Measurements from ENCODE around the gene VAPB. TPM values are rescaled to one million over a fixed set of nuclear protein-coding genes. Genes with fewer than 3 reads are reported as not detected.

The VAPB gene
- total RNA-seq, 2 experiments from 2014 or later, result 33.1 to 34.6 TPM

DNA sequence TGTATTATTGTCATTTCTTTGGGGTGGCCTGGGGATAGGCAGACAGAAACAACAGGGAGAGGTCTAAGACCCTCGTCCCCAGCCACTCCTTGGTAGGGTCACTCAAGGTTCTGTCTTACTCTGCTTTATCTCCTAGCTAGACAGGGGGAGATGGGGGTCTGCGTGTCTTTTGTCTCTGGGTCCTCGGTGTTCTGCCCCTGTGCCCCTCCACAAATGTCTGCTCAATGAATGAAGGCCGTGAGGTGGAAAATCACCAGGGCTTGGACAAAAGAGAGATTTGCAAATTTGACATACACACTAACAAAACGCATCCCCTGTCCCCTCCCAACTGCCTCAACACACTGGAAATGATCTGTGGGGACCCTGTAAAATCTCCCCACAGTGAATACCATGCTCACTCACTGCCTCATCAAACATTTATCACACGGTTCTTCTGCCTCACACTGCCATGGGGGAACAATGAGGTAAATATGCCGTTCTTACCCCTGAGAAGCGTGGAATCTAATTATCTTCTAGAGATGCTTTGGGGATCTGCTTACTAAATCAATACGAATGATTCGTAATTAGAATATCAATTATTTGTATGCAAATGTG, 13.2 kb upstream of the VAPB start:
- ChIA-PET POLR2A (no interaction called here), CTCF (interaction anchor here (1.5 kb wide), 1 partner anchor 13 kb away, joined by 4 read pairs; the partner anchor contains the start of gene VAPB)

GRCh38 chr20:58377017-58377416, 12.0 kb upstream of the VAPB start:
- ChIA-PET POLR2A (no interaction called here), CTCF (interaction anchor here (0.7 to 1.5 kb wide), 2 partner anchors 10 to 12 kb away, joined by 3 to 4 read pairs; partner anchors contain the start of gene VAPB)

- CTCF ChIA-PET, result no interaction called here
- POLR2A ChIA-PET, result interaction anchor here (0.5 kb wide), 1 partner anchor 437 kb away, joined by 4 read pairs; no protein-coding TSS in a partner anchor
Observed at GRCh38 chr20:58377766-58378401, 11.1 kb upstream of the VAPB start.

GRCh38 chr20:58378704-58379103, 10.3 kb upstream of the VAPB start:
- CTCF ChIA-PET, result no interaction called here

DNA sequence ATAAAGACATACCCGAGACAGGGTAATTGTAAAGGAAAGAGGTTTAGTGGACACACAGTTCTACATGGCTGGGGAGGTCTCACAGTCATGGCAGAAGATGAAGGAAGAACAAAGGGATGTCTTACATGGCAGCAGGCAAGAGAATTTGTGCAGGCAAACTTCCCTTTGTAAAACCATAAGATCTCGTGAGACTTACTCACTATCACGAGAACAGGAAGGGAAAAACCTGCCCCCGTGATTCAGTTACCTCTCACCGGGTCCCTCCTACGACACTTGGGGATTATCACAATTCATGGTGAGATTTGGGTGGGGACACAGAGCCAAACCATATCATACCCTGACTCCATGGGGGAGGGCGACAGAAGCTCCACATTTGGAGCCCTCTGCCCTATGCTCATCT, 7.4 kb upstream of the VAPB start:
- ChIA-PET POLR2A (no interaction called here), CTCF (no interaction called here)

More at GRCh38 chr20:58378704-58379103, 10.3 kb upstream of the VAPB start:
- POLR2A ChIA-PET, result interaction anchor here (0.5 kb wide), 1 partner anchor 436 kb away, joined by 4 read pairs; no protein-coding TSS in a partner anchor

DNA sequence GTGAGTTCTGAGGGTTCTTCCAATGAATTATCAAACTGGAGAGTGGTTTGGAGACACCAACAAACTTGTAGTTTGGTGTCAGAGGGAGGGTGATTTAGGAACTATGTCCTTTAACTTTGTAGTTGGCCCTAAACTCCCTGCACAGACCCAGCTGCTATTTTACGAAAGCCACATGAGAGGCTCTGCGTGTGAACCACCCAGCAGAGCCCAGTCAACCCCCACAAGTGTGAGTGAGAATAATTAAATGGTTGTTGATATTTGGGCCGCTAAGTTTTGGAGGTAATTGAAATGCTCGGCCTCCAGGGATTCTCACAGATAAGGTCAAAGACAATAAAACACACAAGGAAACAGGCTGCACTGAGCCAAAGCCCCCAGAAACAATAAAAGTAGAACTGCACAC, 6.9 kb upstream of the VAPB start:
- CTCF ChIA-PET, result no interaction called here
- POLR2A ChIA-PET, result no interaction called here

DNA sequence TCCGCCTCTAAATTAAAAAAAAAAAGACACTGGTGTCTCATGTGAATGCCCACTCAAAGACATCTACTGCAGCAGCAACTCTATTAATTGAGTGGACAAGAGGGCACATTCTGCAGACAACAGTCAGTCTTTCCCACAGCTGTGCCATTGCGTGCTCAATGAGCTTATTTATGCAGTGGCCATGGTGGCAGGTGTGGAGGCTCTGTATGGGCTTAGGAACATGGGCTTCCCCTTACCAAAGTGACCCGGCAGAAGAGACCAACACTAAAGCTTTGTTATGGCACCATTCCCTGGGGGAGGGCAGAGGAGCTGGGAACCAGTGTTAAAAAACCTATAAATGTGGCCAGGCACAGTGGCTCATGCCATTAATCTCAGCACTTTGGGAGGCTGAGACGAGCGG, 4.2 kb upstream of the VAPB start:
- POLR2A ChIA-PET, result no interaction called here

GRCh38 chr20:58388028-58388601, 914 bp upstream of the VAPB start:
- POLR2A ChIA-PET, result interaction anchor here (0.7 to 1.6 kb wide), 4 partner anchors 10 to 1945 kb away, joined by 3 to 12 read pairs (median 6); partner anchors contain the start of gene STX16
- CTCF ChIA-PET, result interaction anchor here (1.1 to 1.2 kb wide), 2 partner anchors 11 to 31 kb away, joined by 3 to 4 read pairs; no protein-coding TSS in a partner anchor

More for the DNA sequence above, 4.2 kb upstream of the VAPB start:
- CTCF ChIA-PET, result no interaction called here

- POLR2A ChIA-PET, result interaction anchor here (0.6 to 1.6 kb wide), 7 partner anchors 17 to 262 kb away, joined by 3 to 12 read pairs (median 6); partner anchors contain the start of genes RAB22A and STX16
- CTCF ChIA-PET, result interaction anchor here (0.9 to 1.3 kb wide), 3 partner anchors 8 to 155 kb away, joined by 3 to 4 read pairs (median 3); no protein-coding TSS in a partner anchor
Observed at GRCh38 chr20:58389324-58389967, 417 bp downstream of the VAPB start.

DNA sequence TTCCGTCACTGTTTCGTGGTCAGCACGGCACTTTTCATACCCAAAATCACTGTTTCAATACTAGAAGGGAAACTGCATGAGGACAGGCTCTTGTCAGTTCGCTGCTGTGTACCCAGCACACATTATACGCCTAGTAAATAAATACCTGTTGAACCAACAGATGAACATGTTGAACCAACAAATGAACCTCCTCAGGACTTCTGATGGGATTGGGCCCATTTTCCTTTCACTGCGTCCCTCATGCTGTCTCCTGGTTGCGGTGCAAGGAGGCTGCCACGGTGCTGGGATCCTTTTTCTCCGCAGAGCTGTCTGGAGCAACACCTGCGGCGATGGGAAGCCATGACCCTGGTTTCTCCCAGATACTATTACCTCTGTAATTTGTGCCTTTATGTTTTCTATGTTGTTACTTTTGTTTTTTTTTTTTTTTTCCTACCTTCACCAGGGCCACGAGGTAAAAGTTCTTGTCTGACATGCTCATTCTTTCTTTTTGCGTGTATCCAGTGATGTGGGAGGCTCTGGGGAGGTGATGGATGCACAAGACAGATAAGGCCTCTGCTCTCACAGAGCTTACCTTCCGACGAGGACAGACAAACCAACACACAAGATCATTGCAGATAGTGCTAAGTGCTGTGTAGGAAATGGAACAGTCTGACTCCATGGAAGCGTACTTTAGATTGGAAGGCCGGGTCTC, 1.1 kb downstream of the VAPB start:
- ChIA-PET POLR2A (interaction anchor here (1.4 to 1.6 kb wide), 3 partner anchors 77 to 261 kb away, joined by 6 to 12 read pairs (median 7); partner anchors contain the start of genes RAB22A and STX16), CTCF (interaction anchor here (1.3 kb wide), 1 partner anchor 156 kb away, joined by 3 read pairs; no protein-coding TSS in a partner anchor)

GRCh38 chr20:58390659-58391035, 1.6 kb downstream of the VAPB start:
- ChIA-PET CTCF (no interaction called here), POLR2A (interaction anchor here (0.7 kb wide), 1 partner anchor 487 kb away, joined by 3 read pairs; no protein-coding TSS in a partner anchor)

- CTCF ChIA-PET, result no interaction called here
- POLR2A ChIA-PET, result no interaction called here
Observed at GRCh38 chr20:58392286-58392685, 3.3 kb downstream of the VAPB start.

DNA sequence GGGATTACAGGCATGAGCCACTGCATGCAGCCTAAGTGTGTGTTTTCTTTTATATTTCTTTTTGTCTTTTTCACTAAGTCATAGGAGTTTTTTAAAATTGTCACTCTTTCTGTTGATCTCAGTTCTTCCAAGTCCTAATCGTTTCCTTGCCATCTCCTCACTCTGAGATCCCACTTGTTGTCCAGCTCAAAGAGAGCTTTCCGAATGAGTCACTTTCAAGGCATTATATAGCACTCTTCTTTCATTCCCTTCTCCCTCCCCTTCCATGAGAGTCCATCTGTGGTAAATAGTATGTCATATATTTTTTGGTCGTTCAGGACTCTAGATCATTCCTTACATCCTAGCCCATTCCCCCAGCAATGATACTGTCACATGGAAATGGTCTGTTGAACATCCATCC, 4.3 kb downstream of the VAPB start:
- ChIA-PET POLR2A (no interaction called here), CTCF (no interaction called here)

GRCh38 chr20:58394801-58395200, 5.8 kb downstream of the VAPB start:
- CTCF ChIA-PET, result no interaction called here
- POLR2A ChIA-PET, result interaction anchor here (0.6 kb wide), 1 partner anchor 256 kb away, joined by 3 read pairs; no protein-coding TSS in a partner anchor

- ChIA-PET CTCF (interaction anchor here (1.5 kb wide), 1 partner anchor 9 kb away, joined by 4 read pairs; no protein-coding TSS in a partner anchor), POLR2A (interaction anchor here (0.7 kb wide), 1 partner anchor 86 kb away, joined by 3 read pairs; no protein-coding TSS in a partner anchor)
Observed at GRCh38 chr20:58395604-58396003, 6.6 kb downstream of the VAPB start.

DNA sequence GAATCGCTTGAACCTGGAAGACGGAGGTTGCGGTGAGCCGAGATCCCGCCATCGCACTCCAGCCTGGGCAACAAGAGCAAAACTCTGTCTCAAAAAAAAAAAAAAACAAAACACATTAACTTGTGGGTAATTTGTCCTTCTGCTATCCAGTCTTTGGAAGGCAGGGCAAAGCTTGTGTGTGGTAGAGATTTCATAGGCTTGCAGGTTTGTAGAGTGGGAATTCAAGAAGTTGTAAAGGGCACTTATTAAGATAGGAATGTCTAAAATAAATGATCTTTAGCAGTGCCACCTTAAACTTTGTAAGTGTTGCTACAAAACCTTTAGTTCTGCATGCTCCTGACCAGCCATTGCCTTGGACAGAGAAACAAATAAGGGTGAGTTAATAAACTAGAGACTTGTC, 8.4 kb downstream of the VAPB start:
- CTCF ChIA-PET, result interaction anchor here (0.8 kb wide), 1 partner anchor 9 kb away, joined by 3 read pairs; the partner anchor contains the start of gene VAPB
- POLR2A ChIA-PET, result no interaction called here

- POLR2A ChIA-PET, result interaction anchor here (1.0 kb wide), 1 partner anchor 10 kb away, joined by 4 read pairs; no protein-coding TSS in a partner anchor
- CTCF ChIA-PET, result no interaction called here
Observed at GRCh38 chr20:58398254-58398653, 9.2 kb downstream of the VAPB start.

DNA sequence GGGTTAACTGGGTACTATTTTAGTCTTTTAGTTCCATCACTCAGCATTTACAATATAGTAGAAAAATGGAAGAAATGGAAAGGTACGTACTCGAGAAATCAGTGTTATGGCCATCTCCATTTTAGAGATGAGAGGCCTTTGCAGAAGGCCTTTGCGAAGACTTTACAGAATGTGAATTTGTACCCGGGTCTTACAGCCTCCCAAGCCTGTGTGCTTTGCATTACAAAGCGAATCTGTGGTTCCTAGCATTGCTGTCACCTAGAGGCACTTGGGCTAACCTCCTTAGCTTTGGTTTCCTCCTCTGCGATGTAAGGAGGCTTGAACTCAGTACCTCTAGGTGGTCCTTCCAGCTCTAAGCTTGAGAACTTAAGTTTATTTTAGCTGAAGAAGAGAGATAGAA, 10.9 kb downstream of the VAPB start:
- CTCF ChIA-PET, result no interaction called here
- POLR2A ChIA-PET, result no interaction called here

DNA sequence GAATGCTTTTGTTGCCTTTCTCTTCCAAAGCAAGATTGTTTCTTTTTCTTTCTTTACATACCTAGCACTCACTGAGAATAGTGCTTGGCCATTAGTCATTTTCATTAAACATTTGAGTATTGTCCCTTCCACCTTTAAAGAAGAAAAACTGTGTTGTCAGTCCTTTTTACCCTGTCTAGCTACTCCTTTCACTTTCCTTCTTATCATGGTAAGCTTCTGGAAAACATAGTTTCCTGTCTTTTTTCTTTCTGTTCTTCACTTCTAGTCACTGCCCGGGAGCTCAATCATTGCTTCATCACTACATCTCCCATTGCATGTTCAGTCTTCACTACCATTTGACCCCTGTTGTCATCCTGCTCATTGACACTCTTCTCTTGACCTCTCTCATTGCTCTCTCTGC, 12.1 kb downstream of the VAPB start:
- CTCF ChIA-PET, result no interaction called here
- POLR2A ChIA-PET, result no interaction called here
